Cardiac muscle cell (in vitro differentiated cells and primary cell): ENCODE data around the gene ANKRD33. TPM values are rescaled to one million over a fixed set of nuclear protein-coding genes. Genes with fewer than 3 reads are reported as not detected.

Experiments used
- DNase-seq, 2 donors: peaks; one replicate each; pipeline versions ENCODE4 v3.0.0 to v3.0.0-alpha.2; 2010 to 2017; ENCODE audit warnings: low read depth in 1 of 2, low spot score in 1 of 2
- H3K27ac ChIP-seq: fragments of 200-600 bp; sonication (generic); 2 replicates; pipeline ENCODE4 v1.5.1; 2016
- H3K27me3 ChIP-seq: fragments of 200-600 bp; sonication (generic); 2 replicates; pipeline ENCODE4 v1.6.0; 2016; ENCODE audit warnings: control low read depth
- H3K36me3 ChIP-seq: fragments of 200-600 bp; sonication (generic); 2 replicates; pipeline ENCODE4 v1.5.1; 2016; ENCODE audit warnings: control low read depth
- H3K4me1 ChIP-seq: fragments of 200-600 bp; sonication (generic); 2 replicates; pipeline ENCODE4 v1.8.1; 2017; ENCODE audit warnings: low read depth, mild to moderate bottlenecking, mixed run types
- H3K4me3 ChIP-seq: fragments of 200-600 bp; sonication (generic); 2 replicates; pipeline ENCODE4 v1.5.1; 2016; ENCODE audit warnings: mild to moderate bottlenecking
- H3K9me3 ChIP-seq: fragments of 200-600 bp; sonication (generic); 2 replicates; pipeline ENCODE4 v1.5.1; 2017; ENCODE audit warnings: low read depth, mild to moderate bottlenecking, control low read depth
- CTCF ChIP-seq: IDR thresholded peaks from 2 replicates; pipeline ENCODE4 v1.5.1; 2012; ENCODE audit warnings: low read depth, mild to moderate bottlenecking, low read length
- polyA plus RNA-seq: library from polyadenylated mRNA; unstranded; fragments of >200 nt; fragmentation: Nextera tagmentation; extraction: Ambion mirVana; gene quantifications from 2 replicates; pipeline ENCODE4 v1.2.1, GENCODE V29; 2016
- total RNA-seq: library from RNA; depleted of rRNA; stranded (reverse); fragments of >200 nt; gene quantifications from 2 replicates; pipeline ENCODE4 v1.2.3, GENCODE V29; 2016

ANKRD33 gene
- total and polyA plus RNA-seq, 2 experiments from 2014 or later, result 0.30 TPM; not detected in 1

DNA sequence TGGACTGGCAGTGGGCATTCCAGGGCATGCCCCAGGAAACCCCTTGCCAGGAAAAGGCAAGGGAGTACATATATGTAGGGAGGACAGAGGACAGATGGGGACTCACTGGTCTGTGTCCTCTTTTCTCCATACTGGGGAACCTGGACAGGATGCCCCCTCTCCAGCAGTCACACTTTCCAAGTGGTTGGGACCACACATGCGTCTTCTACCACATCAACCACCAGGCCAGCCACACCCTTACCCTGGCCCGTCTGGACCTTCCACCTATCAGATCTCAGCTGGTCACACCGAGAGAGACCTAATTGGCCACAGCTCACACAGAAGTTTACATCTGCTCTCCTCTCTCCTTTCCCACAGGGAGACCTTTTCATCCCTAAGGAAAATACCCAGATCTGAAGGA is 8.3 kb downstream of the ANKRD33 start:
- Histone ChIP-seq H3K9me3 (no peaks in the 10 kb centered on the region), H3K27me3 (no peaks in the 10 kb centered on the region), H3K36me3 (no peaks in the 10 kb centered on the region), H3K4me1 (no peaks in the 10 kb centered on the region), H3K4me3 (no peak overlapping the region), H3K27ac (no peak overlapping the region)
- no peak for DNase-seq
- TF ChIP-seq CTCF, result no peak

DNA sequence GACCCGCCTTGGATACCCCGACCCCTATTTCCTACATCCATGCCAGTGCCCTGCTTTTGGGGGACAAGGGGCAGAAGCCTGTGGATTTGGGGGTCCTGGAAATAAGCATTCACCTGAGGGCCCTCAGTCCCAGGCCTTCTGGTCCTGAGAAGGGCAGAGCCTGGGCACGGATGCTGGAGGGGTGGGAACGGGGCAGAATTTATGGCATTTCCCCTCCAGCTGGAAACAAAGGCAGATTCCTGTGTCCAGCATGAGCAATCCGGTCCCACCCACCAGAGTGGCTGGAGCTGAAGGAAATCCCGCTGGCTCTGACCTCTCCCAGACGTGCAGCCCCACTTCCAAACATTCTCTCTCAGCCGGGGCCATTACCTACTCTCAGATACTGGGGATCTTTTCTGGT is 9.3 kb downstream of the ANKRD33 start:
- H3K36me3 ChIP-seq, result no peaks in the 10 kb centered on the region
- H3K27me3 ChIP-seq, result no peaks in the 10 kb centered on the region
- H3K4me1 ChIP-seq, result no peaks in the 10 kb centered on the region
- DNase-seq, result peak in 1 of 2 donors; percentile 60
- H3K4me3 ChIP-seq, result no peak overlapping the region
- H3K27ac ChIP-seq, result no peak overlapping the region
- H3K9me3 ChIP-seq, result no peaks in the 10 kb centered on the region
- TF ChIP-seq CTCF, result no peak

DNA sequence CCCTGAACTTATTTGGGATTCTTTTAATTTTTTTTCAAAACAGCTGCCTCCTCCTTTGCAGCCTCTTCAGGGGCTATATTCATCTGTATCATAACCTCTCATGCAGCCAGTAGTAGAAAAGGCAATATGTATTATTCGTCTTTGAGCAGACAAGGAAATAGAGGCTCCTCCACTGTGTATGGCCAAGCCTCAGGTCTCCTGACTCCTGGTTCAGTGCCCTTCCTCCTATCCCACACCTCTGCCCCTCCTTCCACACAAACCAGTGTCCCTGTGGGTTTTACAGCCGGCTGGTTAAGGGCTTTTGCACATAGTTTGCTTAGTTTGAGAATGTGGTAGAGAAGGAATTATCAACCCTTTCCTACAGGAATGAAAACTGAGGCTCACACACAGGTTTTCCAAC is 10.6 kb downstream of the ANKRD33 start:
- Histone ChIP-seq H3K27ac (no peak overlapping the region), H3K4me1 (no peaks in the 10 kb centered on the region), H3K9me3 (no peaks in the 10 kb centered on the region), H3K4me3 (no peak overlapping the region), H3K36me3 (no peaks in the 10 kb centered on the region), H3K27me3 (no peaks in the 10 kb centered on the region)
- DNase-seq, result no peak
- no peak for TF ChIP-seq CTCF

GRCh38 chr12:51898937-51899336 is 11.0 kb downstream of the ANKRD33 start:
- no peaks in the 10 kb centered on the region for H3K36me3 ChIP-seq
- H3K27ac ChIP-seq, result no peak overlapping the region
- no peaks in the 10 kb centered on the region for H3K9me3 ChIP-seq
- no peak overlapping the region for H3K4me3 ChIP-seq
- TF ChIP-seq CTCF, result no peak
- H3K27me3 ChIP-seq, result no peaks in the 10 kb centered on the region
- H3K4me1 ChIP-seq, result no peaks in the 10 kb centered on the region
- peak in 1 of 2 donors; percentile 61 for DNase-seq

DNA sequence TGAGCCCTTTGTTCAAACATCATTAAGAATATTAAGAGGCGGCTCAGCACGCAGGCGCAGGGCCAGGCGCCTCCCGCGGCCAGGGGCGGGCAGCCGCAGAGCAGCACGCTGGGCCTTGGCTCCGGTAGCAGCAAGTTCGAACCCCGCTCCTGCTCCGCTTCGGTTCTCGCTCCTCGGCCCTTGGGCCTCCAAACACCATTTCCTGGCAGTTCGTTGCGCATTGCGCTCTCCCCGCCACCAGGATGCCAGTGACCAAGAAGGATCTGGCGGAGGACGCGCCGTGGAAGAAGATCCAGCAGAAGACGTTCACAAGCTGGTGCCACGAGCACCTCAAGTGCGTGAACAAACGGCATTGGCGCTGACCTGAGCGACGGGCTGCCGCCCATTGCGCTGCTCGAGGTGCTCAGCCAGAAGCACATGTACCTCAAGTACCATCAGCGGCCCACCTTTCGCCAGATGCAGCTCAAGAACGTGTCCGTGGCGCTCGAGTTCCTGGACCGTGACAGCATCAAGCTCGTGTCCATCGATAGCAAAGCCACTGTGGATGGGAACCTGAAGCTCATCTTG is 12.5 kb downstream of the ANKRD33 start:
- Histone ChIP-seq H3K4me3 (no peak overlapping the region), H3K4me1 (peaks cover 5% of the 10 kb centered on the region), H3K27ac (no peak overlapping the region), H3K36me3 (no peaks in the 10 kb centered on the region), H3K27me3 (no peaks in the 10 kb centered on the region), H3K9me3 (no peaks in the 10 kb centered on the region)
- no peak for DNase-seq
- TF ChIP-seq CTCF, result no peak
